Omental fat pad (tissue), 4 donors: ENCODE results near the gene APC. TPM values are rescaled to one million over a fixed set of nuclear protein-coding genes. Genes with fewer than 3 reads are reported as not detected.

Experiments used
- ATAC-seq: fragments of 150-250 bp; one replicate; pipeline ENCODE4 v1.9.1; 2016; ENCODE audit warnings: mild to moderate bottlenecking, moderate library complexity; ENCODE audit not compliant: low FRiP score
- DNase-seq: peaks from one replicate; pipeline ENCODE4 v3.0.0-alpha.2; 2019; ENCODE audit warnings: low spot score
- CTCF ChIP-seq, 3 donors: fragments of 450-650 bp; IDR thresholded peaks; one replicate each; pipeline ENCODE4 v1.5.1; 2016 to 2017; ENCODE audit warnings: antibody characterized with exemption in 3 of 3, mild to moderate bottlenecking in 3 of 3, moderate library complexity in 2 of 3
- total RNA-seq, 4 donors: library from RNA; depleted of rRNA; stranded (reverse); fragments of >200 nt; gene quantifications; one replicate each; pipeline ENCODE4 v1.1.0, GENCODE V29; 2016

APC gene
- total RNA-seq, 4 donors from 2014 or later, result 33.9 to 78.5 (median 58.8) TPM

DNA sequence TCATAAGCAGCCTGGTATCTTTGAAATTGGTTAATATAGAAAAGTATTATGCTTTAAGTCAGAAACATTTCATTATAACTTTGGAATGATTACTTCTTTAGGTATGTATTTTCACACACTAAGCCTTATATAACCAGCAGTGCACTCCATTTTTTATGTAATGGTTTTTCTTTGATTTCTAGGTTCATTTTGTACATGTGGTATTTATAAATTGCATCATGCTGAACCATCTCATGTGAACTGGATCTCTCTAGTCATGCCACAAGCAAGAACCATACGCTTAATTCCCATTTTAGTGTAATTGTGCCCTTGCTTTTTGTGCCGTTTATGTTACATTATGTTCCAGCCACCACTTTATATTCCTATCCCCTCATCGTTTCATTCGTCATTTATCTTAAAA lies 84.8 kb downstream of the APC start:
- DNase-seq (no peak), ATAC-seq (no peak)
- TF ChIP-seq CTCF (IDR thresholded peaks at IDR 0.05), result no peak

GRCh38 chr5:112823181-112823580 lies 85.5 kb downstream of the APC start:
- DNase-seq (no peak), ATAC-seq (no peak)
- no peak for TF ChIP-seq CTCF (IDR thresholded peaks at IDR 0.05)

DNA sequence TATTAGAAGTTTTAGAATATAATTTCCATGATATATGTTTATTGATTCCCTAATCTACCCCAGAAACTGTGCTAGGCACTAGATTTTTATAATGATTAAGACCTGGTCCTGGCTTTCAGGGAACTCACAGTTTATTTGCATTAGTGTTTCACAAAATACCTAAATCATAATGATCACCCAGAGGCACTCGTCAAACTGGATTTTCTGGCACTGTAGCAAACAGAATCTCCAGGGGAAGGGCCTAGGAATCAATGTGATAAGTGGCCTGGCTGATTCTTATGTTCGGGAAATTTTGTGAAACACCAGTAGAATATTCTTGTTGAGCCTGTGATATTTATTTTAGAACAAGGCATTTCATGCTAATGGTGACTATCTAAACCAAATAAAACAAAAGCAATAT lies 86.0 kb downstream of the APC start:
- no peak for DNase-seq
- ATAC-seq, result no peak
- no peak for TF ChIP-seq CTCF (IDR thresholded peaks at IDR 0.05)

DNA sequence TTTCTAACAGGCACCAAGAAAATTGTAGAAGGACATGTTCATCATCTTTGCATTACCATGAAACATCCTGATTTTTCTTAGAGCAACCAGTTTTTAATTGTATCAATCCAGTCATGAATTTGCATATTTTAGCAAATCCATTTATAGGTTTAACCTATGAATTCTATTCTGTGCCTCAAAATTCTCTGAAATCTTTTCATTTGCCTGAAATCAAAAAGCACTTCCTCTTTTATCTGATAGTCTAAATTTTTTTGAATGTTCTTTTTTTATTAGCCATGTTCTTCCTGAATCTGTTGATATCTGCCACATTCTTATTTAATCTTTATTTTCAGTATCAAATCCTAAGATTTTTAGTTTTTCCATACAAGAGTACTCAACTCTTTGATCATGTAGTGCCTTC lies 86.5 kb downstream of the APC start:
- DNase-seq (no peak), ATAC-seq (no peak)
- TF ChIP-seq CTCF (IDR thresholded peaks at IDR 0.05), result no peak

- ATAC-seq (no peak), DNase-seq (no peak)
These were observed 92.7 kb downstream of the APC start for GRCh38 chr5:112830378-112830777.

GRCh38 chr5:112833971-112834370 lies 96.3 kb downstream of the APC start:
- no peak for DNase-seq
- no peak for ATAC-seq
- TF ChIP-seq CTCF (IDR thresholded peaks at IDR 0.05), result no peak

More at GRCh38 chr5:112830378-112830777, 92.7 kb downstream of the APC start:
- TF ChIP-seq CTCF (IDR thresholded peaks at IDR 0.05), result no peak

GRCh38 chr5:112844489-112844888 lies 106.8 kb downstream of the APC start:
- no peak for ATAC-seq
- TF ChIP-seq CTCF (IDR thresholded peaks at IDR 0.05), result no peak
- no peak for DNase-seq
